GM11168 (cell line): ENCODE data around the gene KCNB1.

Experiments
- in situ Hi-C: fragments of 300-500 bp; cut with MboI; formaldehyde crosslinking; loops from one replicate; pipeline ENCODE4 v1.12.0; 2022; ENCODE audit warnings: low sequenced_read_pairs; ENCODE audit not compliant: unreplicated experiment

The KCNB1 gene

GRCh38 chr20:49368596-49368995 lies 113.9 kb downstream of the KCNB1 start:
- in situ Hi-C loops: no loop called here

- in situ Hi-C loops: no loop called here
Measured at GRCh38 chr20:49367113-49367512, 115.4 kb downstream of the KCNB1 start.

- in situ Hi-C loops: no loop called here
Measured at GRCh38 chr20:49366687-49367086, 115.8 kb downstream of the KCNB1 start.

- in situ Hi-C loops: no loop called here
Measured at GRCh38 chr20:49361862-49362660, 120.4 kb downstream of the KCNB1 start.

GRCh38 chr20:49360242-49360968 lies 122.1 kb downstream of the KCNB1 start:
- in situ Hi-C loops: no loop called here

- in situ Hi-C loops: no loop called here
Measured at GRCh38 chr20:49356676-49357075, 125.8 kb downstream of the KCNB1 start.

GRCh38 chr20:49354673-49355072 lies 127.8 kb downstream of the KCNB1 start:
- in situ Hi-C loops: no loop called here

- in situ Hi-C loops: no loop called here
Measured at GRCh38 chr20:49353348-49353747, 129.1 kb downstream of the KCNB1 start.

- in situ Hi-C loops: no loop called here
Measured at GRCh38 chr20:49352751-49353150, 129.7 kb downstream of the KCNB1 start.

- in situ Hi-C loops: no loop called here
Measured at GRCh38 chr20:49351775-49352174, 130.7 kb downstream of the KCNB1 start.

GRCh38 chr20:49349694-49350252 lies 132.7 kb downstream of the KCNB1 start:
- in situ Hi-C loops: loop anchor here (25.0 kb wide), 1 partner anchor 513 kb away; no protein-coding TSS in a partner anchor

GRCh38 chr20:49349078-49349477 lies 133.4 kb downstream of the KCNB1 start:
- in situ Hi-C loops: loop anchor here (25.0 kb wide), 1 partner anchor 513 kb away; no protein-coding TSS in a partner anchor

GRCh38 chr20:49348563-49348962 lies 133.9 kb downstream of the KCNB1 start:
- in situ Hi-C loops: loop anchor here (25.0 kb wide), 1 partner anchor 514 kb away; no protein-coding TSS in a partner anchor

GRCh38 chr20:49347156-49347555 lies 135.3 kb downstream of the KCNB1 start:
- in situ Hi-C loops: loop anchor here (25.0 kb wide), 1 partner anchor 515 kb away; no protein-coding TSS in a partner anchor

GRCh38 chr20:49346682-49347081 lies 135.8 kb downstream of the KCNB1 start:
- in situ Hi-C loops: loop anchor here (25.0 kb wide), 1 partner anchor 516 kb away; no protein-coding TSS in a partner anchor

GRCh38 chr20:49345524-49345923 lies 136.9 kb downstream of the KCNB1 start:
- in situ Hi-C loops: loop anchor here (25.0 kb wide), 1 partner anchor 517 kb away; no protein-coding TSS in a partner anchor

GRCh38 chr20:49344975-49345374 lies 137.5 kb downstream of the KCNB1 start:
- in situ Hi-C loops: loop anchor here (5.0 to 25.0 kb wide), 2 partner anchors 177 to 517 kb away; no protein-coding TSS in a partner anchor

GRCh38 chr20:49344140-49344539 lies 138.3 kb downstream of the KCNB1 start:
- in situ Hi-C loops: loop anchor here (5.0 to 25.0 kb wide), 2 partner anchors 178 to 518 kb away; no protein-coding TSS in a partner anchor

GRCh38 chr20:49343246-49343645 lies 139.2 kb downstream of the KCNB1 start:
- in situ Hi-C loops: loop anchor here (5.0 to 25.0 kb wide), 2 partner anchors 179 to 519 kb away; no protein-coding TSS in a partner anchor

- in situ Hi-C loops: loop anchor here (5.0 to 25.0 kb wide), 2 partner anchors 182 to 522 kb away; no protein-coding TSS in a partner anchor
Measured at GRCh38 chr20:49340161-49340966, 142.1 kb downstream of the KCNB1 start.
